IMR-90 (cell line): ENCODE data around the gene APMAP. TPM values are rescaled to one million over a fixed set of nuclear protein-coding genes. Genes with fewer than 3 reads are reported as not detected.

Experiments used
- ATAC-seq: fragments of 200-7000 bp; cut with Tn5 transposase; 2 replicates; pipeline ENCODE4 v1.9.1; 2020; ENCODE audit warnings: low read depth, mild to moderate bottlenecking, moderate library complexity
- BruUV-seq: library from RNA; stranded (reverse); fragments of 400-500 nt; replicated peaks from 2 replicates; lab custom pipeline; 2021; lab: Mats Ljungman, UMichigan
- CTCF ChIA-PET: fragments of 300-600 bp; formaldehyde crosslinking; extraction: SDS; loops from one replicate; lab custom pipeline; 2021; ENCODE audit warnings: antibody characterized with exemption; lab: Yijun Ruan, JAX
- POLR2A ChIA-PET: fragments of 300-600 bp; sonication (Branson Sonifier 250); formaldehyde crosslinking; loops from one replicate; lab custom pipeline; 2022; ENCODE audit warnings: antibody characterized with exemption; ENCODE audit not compliant: unreplicated experiment; lab: Charles Lee
- DNase-seq: peaks from one replicate; pipeline ENCODE4 v3.0.0; 2013
- H2AFZ ChIP-seq: replicated peaks from 2 replicates; pipeline ENCODE3; 2013; ENCODE audit warnings: low read length, mild to moderate bottlenecking; ENCODE audit not compliant: poor library complexity
- H2AK5ac ChIP-seq: 2 replicates; pipeline ENCODE4 v1.6.1; 2013; ENCODE audit warnings: low read depth, low read length, inconsistent platforms
- H2AK9ac ChIP-seq: replicated peaks from 2 replicates; pipeline ENCODE3; 2013; ENCODE audit warnings: mild to moderate bottlenecking, low read depth, low read length, moderate library complexity; ENCODE audit not compliant: poor library complexity
- H2BK120ac ChIP-seq: 2 replicates; pipeline ENCODE4 v1.6.1; 2013; ENCODE audit warnings: low read depth, low read length, inconsistent platforms
- H2BK15ac ChIP-seq: 3 replicates; pipeline ENCODE4 v1.6.1; 2013; ENCODE audit warnings: low read depth, low read length, inconsistent platforms
- H2BK20ac ChIP-seq: 2 replicates; pipeline ENCODE4 v1.6.1; 2013; ENCODE audit warnings: low read depth, mild to moderate bottlenecking, inconsistent platforms, low read length, moderate library complexity
- H2BK5ac ChIP-seq: 2 replicates; pipeline ENCODE4 v1.6.1; 2013; ENCODE audit warnings: mild to moderate bottlenecking, low read depth, low read length, inconsistent platforms; ENCODE audit not compliant: poor library complexity, severe bottlenecking
- H3K14ac ChIP-seq: replicated peaks from 2 replicates; pipeline ENCODE4 v1.6.1; 2013; ENCODE audit warnings: low read depth, low read length, inconsistent platforms
- H3K18ac ChIP-seq: 2 replicates; pipeline ENCODE4 v1.6.1; 2013; ENCODE audit warnings: low read depth, low read length, control low read depth
- H3K23ac ChIP-seq: 2 replicates; pipeline ENCODE4 v1.6.1; 2013; ENCODE audit warnings: low read depth, low read length, inconsistent platforms
- H3K27ac ChIP-seq: 2 replicates; pipeline ENCODE4 v1.5.1; 2013; ENCODE audit warnings: mild to moderate bottlenecking, control low read depth, low read length; ENCODE audit not compliant: insufficient read depth
- H3K27me3 ChIP-seq: 2 replicates; pipeline ENCODE4 v1.6.1; 2013; ENCODE audit warnings: low read length; ENCODE audit not compliant: control insufficient read depth, insufficient read depth
- H3K36me3 ChIP-seq: 2 replicates; pipeline ENCODE4 v1.6.1; 2013; ENCODE audit warnings: low read length, mixed read lengths; ENCODE audit not compliant: control insufficient read depth, insufficient read depth
- H3K4ac ChIP-seq: 2 replicates; pipeline ENCODE4 v1.6.1; 2013; ENCODE audit warnings: low read depth, low read length, inconsistent platforms
- H3K4me1 ChIP-seq: 2 replicates; pipeline ENCODE4 v1.6.1; 2013; ENCODE audit warnings: low read length, mixed read lengths; ENCODE audit not compliant: control insufficient read depth, insufficient read depth
- H3K4me2 ChIP-seq: 2 replicates; pipeline ENCODE4 v1.6.1; 2013; ENCODE audit warnings: low read depth, mild to moderate bottlenecking, control low read depth, low read length, moderate library complexity
- H3K4me3 ChIP-seq: 2 replicates; pipeline ENCODE4 v1.5.1; 2013; ENCODE audit warnings: low read depth, mild to moderate bottlenecking, control low read depth, low read length, moderate library complexity; ENCODE audit not compliant: insufficient read depth
- H3K56ac ChIP-seq: 2 replicates; pipeline ENCODE4 v1.6.1; 2013; ENCODE audit warnings: low read length, inconsistent platforms; ENCODE audit not compliant: insufficient read depth; ENCODE audit errors: extremely low read depth
- H3K79me1 ChIP-seq, 2 experiments: 2 replicates each; pipeline ENCODE4 v1.6.1; 2013; ENCODE audit warnings: low read length in 2 of 2, inconsistent platforms in 1 of 2, low read depth in 1 of 2
- H3K9ac ChIP-seq: 2 replicates; pipeline ENCODE4 v1.6.1; 2013; ENCODE audit warnings: low read depth, low read length, control low read depth
- H3K9me1 ChIP-seq: 2 replicates; pipeline ENCODE4 v1.6.1; 2013; ENCODE audit warnings: low read length, inconsistent platforms; ENCODE audit not compliant: insufficient read depth
- H3K9me3 ChIP-seq: 2 replicates; pipeline ENCODE4 v1.6.1; 2013; ENCODE audit warnings: low read length; ENCODE audit not compliant: control insufficient read depth, insufficient read depth
- H4K20me1 ChIP-seq: 2 replicates; pipeline ENCODE4 v1.6.1; 2013; ENCODE audit warnings: low read length, inconsistent platforms; ENCODE audit not compliant: insufficient read depth
- H4K5ac ChIP-seq: 2 replicates; pipeline ENCODE4 v1.6.1; 2013; ENCODE audit warnings: mild to moderate bottlenecking, low read depth, low read length, control low read depth
- H4K8ac ChIP-seq, 2 experiments: 2 replicates each; pipeline ENCODE4 v1.6.1; 2013; ENCODE audit warnings: low read depth in 2 of 2, low read length in 2 of 2, control low read depth in 1 of 2, inconsistent platforms in 1 of 2
- H4K91ac ChIP-seq: 2 replicates; pipeline ENCODE4 v1.6.1; 2013; ENCODE audit warnings: low read depth, low read length, inconsistent platforms; ENCODE audit not compliant: insufficient read depth
- BHLHE40 ChIP-seq: fragments of 150-350 bp; IDR thresholded peaks from 2 replicates; pipeline ENCODE4 v1.6.1; 2016; ENCODE audit warnings: mild to moderate bottlenecking, low read depth, low read length
- CEBPB ChIP-seq: IDR thresholded peaks from 2 replicates; pipeline ENCODE4 v1.6.1; 2012; ENCODE audit warnings: low read depth, low read length, improper control_type of control experiment
- CHD1 ChIP-seq: IDR thresholded peaks from 2 replicates; pipeline ENCODE4 v1.6.1; 2012; ENCODE audit warnings: low read depth, low read length, improper control_type of control experiment
- CTCF ChIP-seq: conservative IDR thresholded peaks from 2 replicates; pipeline ENCODE4 v1.5.1; 2012; ENCODE audit warnings: mild to moderate bottlenecking, low read depth, low read length, improper control_type of control experiment
- ELK1 ChIP-seq: fragments of 150-350 bp; IDR thresholded peaks from 2 replicates; pipeline ENCODE4 v1.6.1; 2016; ENCODE audit warnings: low read depth, mild to moderate bottlenecking, low read length, moderate library complexity, borderline replicate concordance
- FOS ChIP-seq: fragments of 150-350 bp; IDR thresholded peaks from 2 replicates; pipeline ENCODE4 v1.6.1; 2016; ENCODE audit warnings: low read depth, low read length
- MAFK ChIP-seq: IDR thresholded peaks from 2 replicates; pipeline ENCODE4 v1.6.1; 2012; ENCODE audit warnings: low read depth, low read length, improper control_type of control experiment
- MAZ ChIP-seq: IDR thresholded peaks from 2 replicates; pipeline ENCODE4 v1.6.1; 2012; ENCODE audit warnings: low read depth, mild to moderate bottlenecking, low read length, improper control_type of control experiment, moderate library complexity, borderline replicate concordance
- MXI1 ChIP-seq: IDR thresholded peaks from 2 replicates; pipeline ENCODE4 v1.6.1; 2012; ENCODE audit warnings: low read depth, mild to moderate bottlenecking, low read length, moderate library complexity, borderline replicate concordance
- POLR2A ChIP-seq: IDR thresholded peaks from 2 replicates; pipeline ENCODE4 v1.6.1; 2012; ENCODE audit warnings: mild to moderate bottlenecking, low read depth, low read length
- RAD21 ChIP-seq: IDR thresholded peaks from 2 replicates; pipeline ENCODE4 v1.6.1; 2012; ENCODE audit warnings: low read length, improper control_type of control experiment
- RCOR1 ChIP-seq: IDR thresholded peaks from 2 replicates; pipeline ENCODE4 v1.6.1; 2012; ENCODE audit warnings: mild to moderate bottlenecking, low read length, improper control_type of control experiment; ENCODE audit not compliant: insufficient replicate concordance
- RFX5 ChIP-seq: IDR thresholded peaks from 2 replicates; pipeline ENCODE4 v1.8.0; 2012; ENCODE audit warnings: low read depth, mild to moderate bottlenecking, low read length, moderate library complexity
- SMC3 ChIP-seq: fragments of 150-350 bp; IDR thresholded peaks from 2 replicates; pipeline ENCODE4 v1.6.1; 2016; ENCODE audit warnings: low read depth, mild to moderate bottlenecking, antibody characterized with exemption, low read length, moderate library complexity
- USF2 ChIP-seq: fragments of 150-350 bp; IDR thresholded peaks from 2 replicates; pipeline ENCODE4 v1.6.1; 2017; ENCODE audit warnings: mild to moderate bottlenecking, antibody characterized with exemption, low read length, low read depth
- WGBS, 2 experiments: methylation state at CpG; one replicate each; pipeline versions ENCODE4 v1.1.5 to v1.1.7; 2013; ENCODE audit warnings: missing lambda C conversion rate in 2 of 2; ENCODE audit not compliant: insufficient read length in 1 of 2; ENCODE audit errors: extremely low coverage in 2 of 2; 5-methylcytosine and 5-hydroxymethylcytosine counted together
- dilution Hi-C: fragments of 300-500 bp; cut with HindIII; formaldehyde crosslinking; loops from one replicate; pipeline ENCODE4 v1.14.3; 2018; ENCODE audit warnings: low sequenced_read_pairs; ENCODE audit not compliant: unreplicated experiment
- in situ Hi-C: fragments of 300-500 bp; cut with MboI; formaldehyde crosslinking; loops from 3 replicates; pipeline ENCODE4 v1.14.3; 2019; ENCODE audit warnings: low sequenced_read_pairs, inconsistent platforms, mixed read lengths
- intact Hi-C: fragments of 100-400 bp; cut with micrococcal nuclease; formaldehyde crosslinking; loops from 2 replicates; pipeline ENCODE4 v1.10.0; 2022
- polyA plus RNA-seq, 3 experiments: library from polyadenylated mRNA; depleted of rRNA; stranded (reverse); fragments of >200 nt; gene quantifications; 2 replicates each; pipeline ENCODE4 v1.2.3, GENCODE V29; 2012; ENCODE audit warnings: low replicate concordance in 1 of 3
- total RNA-seq: library from RNA; depleted of rRNA; stranded (reverse); fragments of >200 nt; gene quantifications from 2 replicates; pipeline ENCODE4 v1.2.3, GENCODE V29; 2012

Gene APMAP
- total and polyA plus RNA-seq, 2 of the 4 experiments (the other 2 are of a cell fraction) = 67.2 to 88.8 TPM

- 80% methylated on average over 2 of the region's 16 CpGs; no CpG with 5 or more reads in 1 of the 2 experiments for WGBS, 2 experiments
- Histone ChIP-seq H3K4me1 (peaks cover 2% of the 10 kb centered on the region; the same call in 1 of the 2 replicates), H3K23ac (no peak overlapping the region), H3K18ac (no peak overlapping the region), H3K4ac (no peak overlapping the region), H4K8ac (no peak overlapping the region), H3K56ac (no peak overlapping the region), H2BK120ac (no peak overlapping the region), H3K27me3 (peaks cover 3% of the 10 kb centered on the region; the same call in 1 of the 2 replicates), H3K14ac (no peak overlapping the region), H4K91ac (no peak overlapping the region), H3K9me3 (no peaks in the 10 kb centered on the region), H3K4me3 (no peak overlapping the region), H4K20me1 (no peaks in the 10 kb centered on the region), H2AFZ (no peak overlapping the region), H3K9ac (no peak overlapping the region), H2AK9ac (no peak overlapping the region), H3K4me2 (no peak overlapping the region), H4K5ac (no peak overlapping the region), H2BK5ac (no peak overlapping the region), H3K36me3 (no peaks in the 10 kb centered on the region), H2BK15ac (no peak overlapping the region), H3K79me1 (no peaks in the 10 kb centered on the region), H2BK20ac (no peak overlapping the region), H3K27ac (no peak overlapping the region), H3K9me1 (0 out of 2 replicates have a peak, but pooled peaks cover 3% of the 10 kb centered on the region), H2AK5ac (no peak overlapping the region)
- no peak for ATAC-seq
- intact Hi-C loops (no loop called here), dilution Hi-C loops (no loop called here), in situ Hi-C loops (no loop called here)
- ChIA-PET CTCF (no interaction called here), POLR2A (no interaction called here)
- no peak for DNase-seq
- no TSS peak for BruUV-seq
- TF ChIP-seq RFX5 = no peak
- no peak for TF ChIP-seq ELK1
- TF ChIP-seq MAFK = no peak
- TF ChIP-seq BHLHE40 = no peak
- TF ChIP-seq CHD1 = no peak
- TF ChIP-seq MAZ = no peak
- TF ChIP-seq USF2 = no peak
- no peak for TF ChIP-seq FOS
- no peak for TF ChIP-seq POLR2A
- TF ChIP-seq SMC3 = no peak
- no peak for TF ChIP-seq RCOR1
- TF ChIP-seq RAD21 = no peak
- no peak for TF ChIP-seq MXI1
- TF ChIP-seq CEBPB = no peak
- TF ChIP-seq CTCF = no peak
Observed at GRCh38 chr20:25019381-25020155, 27.0 kb upstream of the APMAP start.
